HepG2 (cell line): ENCODE measurements around the gene PDGFRB. TPM values are rescaled to one million over a fixed set of nuclear protein-coding genes. Genes with fewer than 3 reads are reported as not detected.

Experiments used
- ATAC-seq: fragments of 200-7000 bp; cut with Tn5 transposase; 3 replicates; pipeline ENCODE4 v1.9.1; 2020; ENCODE audit warnings: mild to moderate bottlenecking, moderate library complexity
- BruUV-seq: library from RNA; stranded (reverse); fragments of 400-500 nt; replicated peaks from 2 replicates; lab custom pipeline; 2021; lab: Mats Ljungman, UMichigan
- CTCF ChIA-PET: fragments of 300-600 bp; formaldehyde crosslinking; extraction: SDS; loops from one replicate; lab custom pipeline; 2021; ENCODE audit warnings: low total read pairs, inconsistent platforms, low intra/inter-chr PET ratio; lab: Yijun Ruan, JAX
- POLR2A ChIA-PET: fragments of 350-600 bp; sonication (Branson Sonifier 250); formaldehyde crosslinking; loops from one replicate; lab custom pipeline; 2020; ENCODE audit warnings: antibody characterized with exemption, inconsistent platforms; lab: Yijun Ruan, JAX
- DNase-seq: peaks from one replicate; pipeline ENCODE4 v3.0.0-alpha.2; 2015; ENCODE audit warnings: low spot score
- FAIRE-seq: peaks from 3 replicates; lab custom pipeline; 2011; peaks lifted over from hg19 to GRCh38; lab: Jason Lieb, UNC
- H2AFZ ChIP-seq: one replicate; pipeline ENCODE4 v1.6.1; 2011; ENCODE audit warnings: low read length, inconsistent platforms
- H3K27ac ChIP-seq: fragments of 300-600 bp; 3 replicates; pipeline ENCODE4 v1.8.0; 2011; ENCODE audit warnings: mixed run types, mild to moderate bottlenecking, mixed read lengths, low read length, inconsistent platforms; ENCODE audit not compliant: insufficient read depth; ENCODE audit errors: extremely low read length
- H3K27me3 ChIP-seq, 2 experiments: fragments of 200-600 bp in 1 of 2; 2 replicates in 1 of 2; 3 replicates in 1 of 2; pipeline versions ENCODE4 v1.6.0 to v1.8.0; 2011; ENCODE audit warnings: low read length in 2 of 2, mild to moderate bottlenecking in 2 of 2, moderate library complexity in 2 of 2, inconsistent platforms in 1 of 2; ENCODE audit not compliant: insufficient read depth in 2 of 2, control insufficient read depth in 1 of 2
- H3K36me3 ChIP-seq, 2 experiments: fragments of 200-600 bp in 1 of 2; replicated peaks in 1 of 2; 2 replicates in 1 of 2; 3 replicates in 1 of 2; pipeline versions ENCODE4 v1.5.1 to v1.8.0; 2011; ENCODE audit warnings: low read length in 2 of 2, inconsistent platforms in 1 of 2; ENCODE audit not compliant: insufficient read depth in 2 of 2, control insufficient read depth in 1 of 2
- H3K4me1 ChIP-seq: 2 replicates; pipeline ENCODE4 v1.5.1; 2012; ENCODE audit warnings: low read length, inconsistent platforms; ENCODE audit not compliant: insufficient read depth
- H3K4me2 ChIP-seq: 2 replicates; pipeline ENCODE4 v1.6.0; 2011; ENCODE audit warnings: low read depth, low read length, inconsistent platforms
- H3K4me3 ChIP-seq, 3 experiments: fragments of 200-600 bp in 1 of 3; sonication (generic), shearing (Covaris generic) in 1 of 3; replicated peaks in 1 of 3; 2 replicates each; pipeline ENCODE4 v1.5.1; 2011 to 2016; ENCODE audit warnings: low read length in 3 of 3, inconsistent platforms in 2 of 3, low read depth in 2 of 3, mild to moderate bottlenecking in 2 of 3, control low read depth in 1 of 3, mixed read lengths in 1 of 3; ENCODE audit not compliant: insufficient read depth in 1 of 3
- H3K79me2 ChIP-seq: one replicate; pipeline ENCODE4 v1.6.1; 2011; ENCODE audit warnings: low read length, inconsistent platforms; ENCODE audit not compliant: insufficient read depth
- H3K9ac ChIP-seq: 2 replicates; pipeline ENCODE4 v1.6.0; 2011; ENCODE audit warnings: mild to moderate bottlenecking, low read depth, low read length, inconsistent platforms; ENCODE audit not compliant: insufficient read depth
- H3K9me3 ChIP-seq: 2 replicates; pipeline ENCODE4 v1.5.1; 2012; ENCODE audit warnings: mild to moderate bottlenecking, low read length
- H4K20me1 ChIP-seq: 2 replicates; pipeline ENCODE4 v1.6.0; 2011; ENCODE audit warnings: inconsistent platforms, mild to moderate bottlenecking, low read length, moderate library complexity; ENCODE audit not compliant: insufficient read depth
- DPF2 ChIP-seq: sonication (generic); formaldehyde crosslinking; IDR thresholded peaks from 2 replicates; pipeline ENCODE4 v1.4.0; 2020; ENCODE audit warnings: mild to moderate bottlenecking, low read depth, missing genetic modification reagents, borderline replicate concordance
- MYC ChIP-seq: sonication (generic); formaldehyde crosslinking; IDR thresholded peaks from 2 replicates; pipeline ENCODE4 v1.9.0; 2021; ENCODE audit warnings: missing genetic modification reagents, borderline replicate concordance
- NR3C1 ChIP-seq: sonication (generic); formaldehyde crosslinking; IDR thresholded peaks from 2 replicates; pipeline ENCODE4 v1.4.0; 2020; ENCODE audit warnings: missing genetic modification reagents
- ZKSCAN8 ChIP-seq: IDR thresholded peaks from 2 replicates; pipeline ENCODE4 v1.6.1; 2016; ENCODE audit warnings: borderline replicate concordance, missing genetic modification reagents, missing compliant biosample characterization
- ZNF17 ChIP-seq: sonication (generic); formaldehyde crosslinking; IDR thresholded peaks from 2 replicates; pipeline ENCODE4 v1.5.0; 2020; ENCODE audit warnings: mild to moderate bottlenecking, missing genetic modification reagents
- WGBS: methylation state at CpG from one replicate; pipeline ENCODE4 v1.1.6; 2017; ENCODE audit warnings: low lambda C conversion rate; 5-methylcytosine and 5-hydroxymethylcytosine counted together
- in situ Hi-C: cut with HindIII; loops from 2 replicates; pipeline ENCODE4 v1.10.0; 2017; ENCODE audit warnings: low pct_unique_long_range_greater_than_20kb; ENCODE audit not compliant: extremely low pct_ligation_motif_present
- intact Hi-C: fragments of 100-400 bp; cut with micrococcal nuclease; formaldehyde crosslinking; loops from one replicate; pipeline ENCODE4 v1.10.0; 2022; ENCODE audit not compliant: unreplicated experiment
- polyA plus RNA-seq, 8 experiments: library from polyadenylated mRNA; depleted of rRNA in 3 of 8; stranded (reverse) in 7 of 8; unstranded in 1 of 8; fragments of >200 nt; fragmentation: Illumina TruSeq in 4 of 8; extraction: Trizol in 4 of 8; gene quantifications; 2 replicates each; pipeline versions ENCODE4 v1.2.1 to v1.2.3, GENCODE V29; 2011 to 2016; ENCODE audit warnings: low read depth in 4 of 8, missing spikeins in 1 of 8, mixed read lengths in 1 of 8; ENCODE audit not compliant: insufficient read depth in 1 of 8
- total RNA-seq, 5 experiments: library from RNA; depleted of rRNA; stranded (reverse); fragments of >200 nt; fragmentation: Illumina TruSeq; extraction: Trizol; gene quantifications; 2 replicates each; pipeline ENCODE4 v1.2.3, GENCODE V29; 2016; ENCODE audit warnings: low read depth in 1 of 5
- TF ChIP-seq, protein P1 (sequence below): IDR thresholded peaks from 2 replicates; pipeline ENCODE4 v1.6.1; 2016; ENCODE audit warnings: missing biosample characterization, missing genetic modification reagents, low read depth
- TF ChIP-seq, protein P2 (sequence below): sonication (generic); formaldehyde crosslinking; IDR thresholded peaks from 2 replicates; pipeline ENCODE4 v1.9.0; 2021; ENCODE audit warnings: mild to moderate bottlenecking, missing genetic modification reagents

The PDGFRB gene
- total and polyA plus RNA-seq, 2 of the 13 experiments (the other 11 are each of a cell fraction or from before 2014, with no cell fraction given) = 4.0 to 21.0 TPM

DNA sequence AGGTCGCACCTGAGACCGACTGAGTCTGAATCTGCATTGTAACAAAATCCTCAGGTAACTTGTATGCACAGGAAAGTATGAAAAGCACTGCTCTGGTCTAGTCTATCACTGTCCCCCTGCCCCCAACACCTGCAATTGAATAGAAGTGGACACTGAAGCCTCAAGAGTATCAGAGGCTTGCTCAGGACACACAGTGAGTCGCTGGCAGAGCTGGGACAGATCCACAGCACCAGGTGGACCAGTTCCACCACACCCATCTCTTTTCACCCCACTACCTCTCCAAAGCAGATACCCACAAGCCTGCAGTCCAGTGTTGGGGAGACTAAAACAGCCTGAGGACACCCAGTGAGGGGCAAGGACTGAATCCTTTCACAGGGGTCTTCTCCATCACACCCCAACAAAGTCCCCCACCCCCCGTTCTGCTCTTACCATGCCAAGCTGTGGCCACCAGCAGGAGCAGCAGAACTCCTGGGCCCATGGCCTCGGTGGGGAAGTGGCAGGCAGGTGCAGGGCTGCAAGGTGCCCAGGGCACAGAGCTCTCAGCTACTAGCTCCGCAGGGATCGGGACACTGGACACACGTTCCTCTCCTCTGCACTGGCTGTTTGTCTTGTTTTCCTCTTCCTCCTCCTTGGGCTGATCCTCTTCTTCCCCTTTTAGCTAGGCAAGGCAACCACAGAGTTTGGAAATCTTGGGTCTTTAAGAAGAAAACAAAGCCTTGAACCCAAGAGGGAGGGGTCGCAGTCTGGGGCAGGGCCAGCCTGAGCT, 69.5 kb downstream of the PDGFRB start, which contains the start of gene CSF1R:
TSS of gene CSF1R (minus strand) at position 605 of the 766 bp plus-strand sequence. CDS start at position 478, 127 bp downstream.
- no peak within 1 kb of the TSS for H2AFZ ChIP-seq
- H3K27me3 ChIP-seq = peaks cover 2 to 28% of the 10 kb centered on the region in 2 experiments; a peak in 4 of 5 replicates
- H3K27ac ChIP-seq = no peak within 1 kb of the TSS
- no peak within 1 kb of the TSS for H3K9ac ChIP-seq
- H3K4me3 ChIP-seq = no peak within 1 kb of the TSS
- no peaks in the 10 kb centered on the region for H3K79me2 ChIP-seq
- ChIA-PET CTCF (no interaction called here), POLR2A (no interaction called here)
- no peaks in the 10 kb centered on the region for H3K4me1 ChIP-seq
- no peak within 1 kb of the TSS for H3K4me2 ChIP-seq
- intact Hi-C loops (no loop called here), in situ Hi-C loops (no loop called here)
- no peak for FAIRE-seq
- H4K20me1 ChIP-seq = no peaks in the 10 kb centered on the region
- DNase-seq = no peak
- no peak for ATAC-seq
- no peak for TF ChIP-seq DPF2
- TF ChIP-seq, protein P1, sequence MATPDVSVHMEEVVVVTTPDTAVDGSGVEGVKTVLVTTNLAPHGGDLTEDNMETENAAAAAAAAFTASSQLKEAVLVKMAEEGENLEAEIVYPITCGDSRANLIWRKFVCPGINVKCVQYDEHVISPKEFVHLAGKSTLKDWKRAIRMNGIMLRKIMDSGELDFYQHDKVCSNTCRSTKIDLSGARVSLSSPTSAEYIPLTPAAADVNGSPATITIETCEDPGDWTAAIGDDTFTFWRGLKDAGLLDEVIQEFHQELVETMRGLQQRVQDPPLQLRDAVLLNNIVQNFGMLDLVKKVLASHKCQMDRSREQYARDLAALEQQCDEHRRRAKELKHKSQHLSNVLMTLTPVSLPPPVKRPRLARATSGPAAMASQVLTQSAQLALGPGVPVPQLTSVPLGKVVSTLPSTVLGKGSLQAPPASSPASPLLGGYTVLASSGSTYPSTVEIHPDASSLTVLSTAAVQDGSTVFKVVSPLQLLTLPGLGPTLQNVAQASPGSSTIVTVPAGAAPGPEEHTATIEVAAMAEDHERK = no peak
- no peak for TF ChIP-seq ZKSCAN8
- TF ChIP-seq ZNF17 (CRISPR knock-in tag) = no peak
- H3K36me3 ChIP-seq = no peaks in the 10 kb centered on the region
- WGBS = 35% methylated on average over 8 of the region's 9 CpGs
- BruUV-seq = no TSS peak
- H3K9me3 ChIP-seq = no peaks in the 10 kb centered on the region

DNA sequence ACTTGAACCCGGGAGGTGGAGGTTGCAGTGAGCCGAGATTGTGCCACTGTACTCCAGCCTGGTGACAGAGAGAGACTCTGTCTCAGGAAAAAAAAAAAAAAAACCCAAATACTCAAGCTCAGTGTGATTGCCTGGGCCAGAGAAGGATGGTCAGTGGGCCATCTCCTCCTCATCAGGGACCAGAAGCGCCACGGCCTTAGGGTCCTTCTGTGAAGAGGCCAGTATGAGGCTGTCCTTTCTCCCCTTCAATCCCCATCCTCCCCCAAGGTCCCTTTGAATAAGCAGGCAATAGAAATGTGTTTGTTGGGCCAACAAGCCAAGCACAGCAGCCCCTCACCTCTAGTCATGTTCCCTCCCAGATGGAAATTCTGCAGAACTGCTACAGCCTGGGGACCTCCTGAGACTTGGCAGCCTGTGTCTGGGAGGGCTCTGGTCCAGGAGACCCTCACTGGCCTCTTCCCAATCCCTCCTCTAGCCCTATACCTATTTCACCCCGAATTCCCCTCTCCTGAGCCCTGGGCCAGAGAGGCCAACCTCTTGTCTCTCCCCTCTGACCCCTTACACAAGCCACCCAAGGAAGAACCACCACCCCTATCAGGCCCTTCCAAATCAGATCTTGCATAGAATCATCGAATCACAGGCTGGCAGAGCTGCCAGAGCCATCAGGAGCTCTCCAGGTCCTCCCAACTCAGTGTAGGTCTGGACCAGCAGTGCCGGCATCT, 70.3 kb downstream of the PDGFRB start:
- Histone ChIP-seq H3K9ac (no peak overlapping the region), H4K20me1 (no peaks in the 10 kb centered on the region), H3K79me2 (no peaks in the 10 kb centered on the region), H3K36me3 (no peaks in the 10 kb centered on the region), H3K27me3 (peaks cover 2 to 33% of the 10 kb centered on the region in 2 experiments; a peak in 4 of 5 replicates), H3K4me2 (no peak overlapping the region), H3K9me3 (no peaks in the 10 kb centered on the region), H3K27ac (no peak overlapping the region), H2AFZ (no peak overlapping the region), H3K4me1 (no peaks in the 10 kb centered on the region), H3K4me3 (no peak overlapping the region)
- whole genome bisulfite sequencing = 39% methylated on average over 7 of the region's 7 CpGs
- CTCF ChIA-PET = no interaction called here
- in situ Hi-C loops = no loop called here
- BruUV-seq = no TSS peak
- POLR2A ChIA-PET = no interaction called here
- FAIRE-seq (no peak), ATAC-seq (no peak; the same call in 2 of the 3 replicates), DNase-seq (no peak)
- intact Hi-C loops = no loop called here
- TF ChIP-seq NR3C1 (CRISPR knock-in tag) = no peak
- no peak for TF ChIP-seq MYC (CRISPR knock-in tag)
- TF ChIP-seq, protein P2, sequence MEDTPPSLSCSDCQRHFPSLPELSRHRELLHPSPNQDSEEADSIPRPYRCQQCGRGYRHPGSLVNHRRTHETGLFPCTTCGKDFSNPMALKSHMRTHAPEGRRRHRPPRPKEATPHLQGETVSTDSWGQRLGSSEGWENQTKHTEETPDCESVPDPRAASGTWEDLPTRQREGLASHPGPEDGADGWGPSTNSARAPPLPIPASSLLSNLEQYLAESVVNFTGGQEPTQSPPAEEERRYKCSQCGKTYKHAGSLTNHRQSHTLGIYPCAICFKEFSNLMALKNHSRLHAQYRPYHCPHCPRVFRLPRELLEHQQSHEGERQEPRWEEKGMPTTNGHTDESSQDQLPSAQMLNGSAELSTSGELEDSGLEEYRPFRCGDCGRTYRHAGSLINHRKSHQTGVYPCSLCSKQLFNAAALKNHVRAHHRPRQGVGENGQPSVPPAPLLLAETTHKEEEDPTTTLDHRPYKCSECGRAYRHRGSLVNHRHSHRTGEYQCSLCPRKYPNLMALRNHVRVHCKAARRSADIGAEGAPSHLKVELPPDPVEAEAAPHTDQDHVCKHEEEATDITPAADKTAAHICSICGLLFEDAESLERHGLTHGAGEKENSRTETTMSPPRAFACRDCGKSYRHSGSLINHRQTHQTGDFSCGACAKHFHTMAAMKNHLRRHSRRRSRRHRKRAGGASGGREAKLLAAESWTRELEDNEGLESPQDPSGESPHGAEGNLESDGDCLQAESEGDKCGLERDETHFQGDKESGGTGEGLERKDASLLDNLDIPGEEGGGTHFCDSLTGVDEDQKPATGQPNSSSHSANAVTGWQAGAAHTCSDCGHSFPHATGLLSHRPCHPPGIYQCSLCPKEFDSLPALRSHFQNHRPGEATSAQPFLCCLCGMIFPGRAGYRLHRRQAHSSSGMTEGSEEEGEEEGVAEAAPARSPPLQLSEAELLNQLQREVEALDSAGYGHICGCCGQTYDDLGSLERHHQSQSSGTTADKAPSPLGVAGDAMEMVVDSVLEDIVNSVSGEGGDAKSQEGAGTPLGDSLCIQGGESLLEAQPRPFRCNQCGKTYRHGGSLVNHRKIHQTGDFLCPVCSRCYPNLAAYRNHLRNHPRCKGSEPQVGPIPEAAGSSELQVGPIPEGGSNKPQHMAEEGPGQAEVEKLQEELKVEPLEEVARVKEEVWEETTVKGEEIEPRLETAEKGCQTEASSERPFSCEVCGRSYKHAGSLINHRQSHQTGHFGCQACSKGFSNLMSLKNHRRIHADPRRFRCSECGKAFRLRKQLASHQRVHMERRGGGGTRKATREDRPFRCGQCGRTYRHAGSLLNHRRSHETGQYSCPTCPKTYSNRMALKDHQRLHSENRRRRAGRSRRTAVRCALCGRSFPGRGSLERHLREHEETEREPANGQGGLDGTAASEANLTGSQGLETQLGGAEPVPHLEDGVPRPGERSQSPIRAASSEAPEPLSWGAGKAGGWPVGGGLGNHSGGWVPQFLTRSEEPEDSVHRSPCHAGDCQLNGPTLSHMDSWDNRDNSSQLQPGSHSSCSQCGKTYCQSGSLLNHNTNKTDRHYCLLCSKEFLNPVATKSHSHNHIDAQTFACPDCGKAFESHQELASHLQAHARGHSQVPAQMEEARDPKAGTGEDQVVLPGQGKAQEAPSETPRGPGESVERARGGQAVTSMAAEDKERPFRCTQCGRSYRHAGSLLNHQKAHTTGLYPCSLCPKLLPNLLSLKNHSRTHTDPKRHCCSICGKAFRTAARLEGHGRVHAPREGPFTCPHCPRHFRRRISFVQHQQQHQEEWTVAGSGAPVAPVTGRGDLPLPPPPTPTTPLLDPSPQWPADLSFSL (CRISPR knock-in tag) = no peak
